Measurements from ENCODE around the gene ANKDD1B.

ANKDD1B gene

GRCh38 chr5:75663579-75664284 is 52.5 kb downstream of the ANKDD1B start:
- H3K9me3 ChIP-seq (replicated peaks; ENCODE audit: low read length): no peaks in the 10 kb centered on the region
- no peaks in the 10 kb centered on the region for H3K27me3 ChIP-seq (ENCODE audit: control insufficient read depth, insufficient read depth, low read length)
- H3K4me3 ChIP-seq (ENCODE audit: low read length): no peak overlapping the region
- no peaks in the 10 kb centered on the region for H3K36me3 ChIP-seq (ENCODE audit: insufficient read depth, low read length)
- no peak overlapping the region for H3K4me2 ChIP-seq (ENCODE audit: low read length)
- no peak overlapping the region for H3K9ac ChIP-seq (ENCODE audit: low read depth, low read length)
- H3K4me1 ChIP-seq (ENCODE audit: control insufficient read depth, insufficient read depth, low read length): peaks cover 5% of the 10 kb centered on the region

GRCh38 chr5:75664979-75665378 is 53.7 kb downstream of the ANKDD1B start:
- peaks cover 17% of the 10 kb centered on the region for H3K4me1 ChIP-seq (ENCODE audit: control insufficient read depth, insufficient read depth, low read length)
- no peaks in the 10 kb centered on the region for H3K36me3 ChIP-seq (ENCODE audit: insufficient read depth, low read length)
- H3K9ac ChIP-seq (ENCODE audit: low read depth, low read length): no peak overlapping the region
- H3K4me3 ChIP-seq (ENCODE audit: low read length): no peak overlapping the region
- H3K27me3 ChIP-seq (ENCODE audit: control insufficient read depth, insufficient read depth, low read length): no peaks in the 10 kb centered on the region
- H3K4me2 ChIP-seq (ENCODE audit: low read length): no peak overlapping the region
- no peaks in the 10 kb centered on the region for H3K9me3 ChIP-seq (replicated peaks; ENCODE audit: low read length)

- Histone ChIP-seq H3K4me2 (ENCODE audit: low read length) (no peak overlapping the region), H3K4me1 (ENCODE audit: control insufficient read depth, insufficient read depth, low read length) (peaks cover 33% of the 10 kb centered on the region), H3K9me3 (replicated peaks; ENCODE audit: low read length) (no peaks in the 10 kb centered on the region), H3K4me3 (ENCODE audit: low read length) (no peak overlapping the region), H3K36me3 (ENCODE audit: insufficient read depth, low read length) (no peaks in the 10 kb centered on the region), H3K9ac (ENCODE audit: low read depth, low read length) (no peak overlapping the region), H3K27me3 (ENCODE audit: control insufficient read depth, insufficient read depth, low read length) (no peaks in the 10 kb centered on the region)
These were observed 55.5 kb downstream of the ANKDD1B start for GRCh38 chr5:75666801-75667200.

GRCh38 chr5:75667586-75667985 is 56.3 kb downstream of the ANKDD1B start:
- H3K4me2 ChIP-seq (ENCODE audit: low read length): no peak overlapping the region
- no peaks in the 10 kb centered on the region for H3K27me3 ChIP-seq (ENCODE audit: control insufficient read depth, insufficient read depth, low read length)
- H3K9me3 ChIP-seq (replicated peaks; ENCODE audit: low read length): no peaks in the 10 kb centered on the region
- H3K36me3 ChIP-seq (ENCODE audit: insufficient read depth, low read length): no peaks in the 10 kb centered on the region
- H3K4me3 ChIP-seq (ENCODE audit: low read length): no peak overlapping the region
- no peak overlapping the region for H3K9ac ChIP-seq (ENCODE audit: low read depth, low read length)
- peaks cover 41% of the 10 kb centered on the region for H3K4me1 ChIP-seq (ENCODE audit: control insufficient read depth, insufficient read depth, low read length)

- H3K9me3 ChIP-seq (replicated peaks; ENCODE audit: low read length): no peaks in the 10 kb centered on the region
- no peak overlapping the region for H3K4me3 ChIP-seq (ENCODE audit: low read length)
- peaks cover 2% of the 10 kb centered on the region for H3K36me3 ChIP-seq (ENCODE audit: insufficient read depth, low read length)
- H3K4me2 ChIP-seq (ENCODE audit: low read length): no peak overlapping the region
- H3K27me3 ChIP-seq (ENCODE audit: control insufficient read depth, insufficient read depth, low read length): no peaks in the 10 kb centered on the region
- no peak overlapping the region for H3K9ac ChIP-seq (ENCODE audit: low read depth, low read length)
- H3K4me1 ChIP-seq (ENCODE audit: control insufficient read depth, insufficient read depth, low read length): peaks cover 47% of the 10 kb centered on the region
These were observed 57.2 kb downstream of the ANKDD1B start for GRCh38 chr5:75668445-75668844.

GRCh38 chr5:75668977-75669689 is 57.9 kb downstream of the ANKDD1B start:
- Histone ChIP-seq H3K9me3 (replicated peaks; ENCODE audit: low read length) (no peaks in the 10 kb centered on the region), H3K4me2 (ENCODE audit: low read length) (peak overlapping the region; percentile 59), H3K9ac (ENCODE audit: low read depth, low read length) (no peak overlapping the region), H3K27me3 (ENCODE audit: control insufficient read depth, insufficient read depth, low read length) (no peaks in the 10 kb centered on the region), H3K4me3 (ENCODE audit: low read length) (peak overlapping the region; percentile 20), H3K4me1 (ENCODE audit: control insufficient read depth, insufficient read depth, low read length) (peaks cover 47% of the 10 kb centered on the region), H3K36me3 (ENCODE audit: insufficient read depth, low read length) (peaks cover 2% of the 10 kb centered on the region)

GRCh38 chr5:75670577-75670976 is 59.3 kb downstream of the ANKDD1B start:
- no peak overlapping the region for H3K4me2 ChIP-seq (ENCODE audit: low read length)

GRCh38 chr5:75671506-75671905 is 60.3 kb downstream of the ANKDD1B start:
- Histone ChIP-seq H3K27me3 (ENCODE audit: control insufficient read depth, insufficient read depth, low read length) (no peaks in the 10 kb centered on the region), H3K9me3 (replicated peaks; ENCODE audit: low read length) (no peaks in the 10 kb centered on the region), H3K4me2 (ENCODE audit: low read length) (peak overlapping the region; percentile 51), H3K36me3 (ENCODE audit: insufficient read depth, low read length) (peaks cover 2% of the 10 kb centered on the region), H3K4me1 (ENCODE audit: control insufficient read depth, insufficient read depth, low read length) (peaks cover 47% of the 10 kb centered on the region), H3K4me3 (ENCODE audit: low read length) (no peak overlapping the region), H3K9ac (ENCODE audit: low read depth, low read length) (peak overlapping the region; percentile 34)

More at GRCh38 chr5:75670577-75670976, 59.3 kb downstream of the ANKDD1B start:
- H3K4me1 ChIP-seq (ENCODE audit: control insufficient read depth, insufficient read depth, low read length): peaks cover 47% of the 10 kb centered on the region
- no peaks in the 10 kb centered on the region for H3K9me3 ChIP-seq (replicated peaks; ENCODE audit: low read length)
- H3K9ac ChIP-seq (ENCODE audit: low read depth, low read length): peak overlapping the region; percentile 34
- H3K4me3 ChIP-seq (ENCODE audit: low read length): no peak overlapping the region
- no peaks in the 10 kb centered on the region for H3K27me3 ChIP-seq (ENCODE audit: control insufficient read depth, insufficient read depth, low read length)
- peaks cover 2% of the 10 kb centered on the region for H3K36me3 ChIP-seq (ENCODE audit: insufficient read depth, low read length)

GRCh38 chr5:75672616-75673015 is 61.4 kb downstream of the ANKDD1B start:
- H3K9me3 ChIP-seq (replicated peaks; ENCODE audit: low read length): no peaks in the 10 kb centered on the region
- no peak overlapping the region for H3K4me2 ChIP-seq (ENCODE audit: low read length)
- peak overlapping the region; percentile 55 for H3K9ac ChIP-seq (ENCODE audit: low read depth, low read length)
- H3K27me3 ChIP-seq (ENCODE audit: control insufficient read depth, insufficient read depth, low read length): no peaks in the 10 kb centered on the region
- H3K4me1 ChIP-seq (ENCODE audit: control insufficient read depth, insufficient read depth, low read length): peaks cover 47% of the 10 kb centered on the region
- no peak overlapping the region for H3K4me3 ChIP-seq (ENCODE audit: low read length)
- H3K36me3 ChIP-seq (ENCODE audit: insufficient read depth, low read length): peaks cover 2% of the 10 kb centered on the region

GRCh38 chr5:75675783-75676182 is 64.5 kb downstream of the ANKDD1B start:
- H3K27me3 ChIP-seq (ENCODE audit: control insufficient read depth, insufficient read depth, low read length): no peaks in the 10 kb centered on the region
- peaks cover 2% of the 10 kb centered on the region for H3K36me3 ChIP-seq (ENCODE audit: insufficient read depth, low read length)
- H3K9me3 ChIP-seq (replicated peaks; ENCODE audit: low read length): no peaks in the 10 kb centered on the region
- H3K4me2 ChIP-seq (ENCODE audit: low read length): no peak overlapping the region
- H3K4me1 ChIP-seq (ENCODE audit: control insufficient read depth, insufficient read depth, low read length): peaks cover 25% of the 10 kb centered on the region
- H3K4me3 ChIP-seq (ENCODE audit: low read length): no peak overlapping the region
- H3K9ac ChIP-seq (ENCODE audit: low read depth, low read length): no peak overlapping the region

GRCh38 chr5:75677607-75678006 is 66.4 kb downstream of the ANKDD1B start:
- H3K4me2 ChIP-seq (ENCODE audit: low read length): no peak overlapping the region
- peaks cover 13% of the 10 kb centered on the region for H3K4me1 ChIP-seq (ENCODE audit: control insufficient read depth, insufficient read depth, low read length)
- H3K9me3 ChIP-seq (replicated peaks; ENCODE audit: low read length): no peaks in the 10 kb centered on the region
- H3K9ac ChIP-seq (ENCODE audit: low read depth, low read length): no peak overlapping the region
- peaks cover 2% of the 10 kb centered on the region for H3K36me3 ChIP-seq (ENCODE audit: insufficient read depth, low read length)
- no peaks in the 10 kb centered on the region for H3K27me3 ChIP-seq (ENCODE audit: control insufficient read depth, insufficient read depth, low read length)
- no peak overlapping the region for H3K4me3 ChIP-seq (ENCODE audit: low read length)

- Histone ChIP-seq H3K9me3 (replicated peaks; ENCODE audit: low read length) (no peaks in the 10 kb centered on the region), H3K27me3 (ENCODE audit: control insufficient read depth, insufficient read depth, low read length) (no peaks in the 10 kb centered on the region), H3K4me2 (ENCODE audit: low read length) (no peak overlapping the region), H3K36me3 (ENCODE audit: insufficient read depth, low read length) (peaks cover 2% of the 10 kb centered on the region), H3K4me1 (ENCODE audit: control insufficient read depth, insufficient read depth, low read length) (peaks cover 8% of the 10 kb centered on the region), H3K4me3 (ENCODE audit: low read length) (no peak overlapping the region), H3K9ac (ENCODE audit: low read depth, low read length) (no peak overlapping the region)
These were observed 66.9 kb downstream of the ANKDD1B start for GRCh38 chr5:75678155-75678554.

Data from skeletal muscle satellite cell (primary cell).